HTERT RPE-1 (cell line): ENCODE measurements around the gene IGF2BP1.
"Not testable (repeated sequence)": the region's sequence is repeated elsewhere in the genome, so short reads cannot be mapped to it uniquely, and the experiment has no call there.

Source experiments
- in situ Hi-C: fragments of 300-500 bp; cut with MboI; formaldehyde crosslinking; loops from 4 replicates; pipeline ENCODE4 v1.14.3; 2020; ENCODE audit warnings: low sequenced_read_pairs

IGF2BP1 gene

DNA sequence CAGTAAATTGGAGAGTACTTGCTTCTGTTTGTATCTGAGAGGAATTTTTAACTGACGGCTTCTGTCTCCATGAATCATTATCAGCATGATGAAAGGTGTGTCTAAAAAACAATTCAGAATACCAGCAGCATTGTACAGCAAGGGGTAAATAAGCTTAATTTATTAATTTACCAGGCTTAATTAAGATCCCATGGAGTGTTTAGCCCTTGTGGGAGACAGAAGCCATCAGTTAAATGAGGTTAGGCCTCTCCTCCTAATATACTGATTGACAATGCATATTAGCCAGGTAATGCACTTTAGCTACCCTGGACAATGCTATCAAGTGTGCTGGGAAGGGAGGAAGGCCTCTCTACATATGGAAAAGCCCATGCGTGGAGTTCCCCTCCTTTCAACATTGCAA is 53.4 kb downstream of the IGF2BP1 start:
- in situ Hi-C loops, result no loop called here

DNA sequence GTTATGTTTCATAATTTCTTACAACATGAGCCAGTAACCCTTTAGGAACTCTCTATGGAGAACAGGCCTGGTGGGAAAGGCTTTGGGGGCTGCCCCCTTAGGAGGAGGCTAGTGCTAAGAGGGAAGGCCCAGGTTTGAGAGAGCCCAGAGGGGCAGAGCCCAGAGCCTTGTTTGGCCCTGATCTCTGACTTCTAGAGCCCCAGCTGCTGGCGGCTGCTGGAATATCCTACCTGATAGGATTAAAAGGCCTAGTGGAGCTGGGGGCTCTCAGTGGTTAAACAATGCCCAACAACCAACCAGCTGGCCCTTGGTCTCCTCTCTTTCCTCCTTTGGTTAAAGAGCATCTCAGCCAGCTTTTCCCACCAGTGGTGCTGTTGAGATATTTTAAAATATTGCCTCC is 54.1 kb downstream of the IGF2BP1 start:
- in situ Hi-C loops, result no loop called here

DNA sequence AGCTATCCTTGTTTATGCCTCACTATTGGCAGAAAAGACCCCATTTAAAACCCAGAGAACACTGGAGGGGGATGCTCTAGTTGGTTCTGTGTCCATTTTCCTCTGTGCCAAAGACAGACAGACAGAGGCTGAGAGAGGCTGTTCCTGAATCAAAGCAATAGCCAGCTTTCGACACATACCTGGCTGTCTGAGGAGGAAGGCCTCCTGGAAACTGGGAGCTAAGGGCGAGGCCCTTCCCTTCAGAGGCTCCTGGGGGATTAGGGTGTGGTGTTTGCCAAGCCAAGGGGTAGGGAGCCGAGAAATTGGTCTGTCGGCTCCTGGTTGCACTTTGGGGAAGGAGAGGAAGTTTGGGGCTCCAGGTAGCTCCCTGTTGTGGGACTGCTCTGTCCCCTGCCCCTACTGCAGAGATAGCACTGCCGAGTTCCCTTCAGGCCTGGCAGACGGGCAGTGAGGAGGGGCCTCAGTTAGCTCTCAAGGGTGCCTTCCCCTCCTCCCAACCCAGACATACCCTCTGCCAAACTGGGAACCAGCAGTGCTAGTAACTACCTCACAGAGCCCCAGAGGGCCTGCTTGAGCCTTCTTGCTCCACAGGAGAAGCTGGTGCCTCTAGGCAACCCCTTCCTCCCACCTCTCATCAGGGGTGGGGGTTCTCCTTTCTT is 56.1 kb downstream of the IGF2BP1 start:
- in situ Hi-C loops, result no loop called here

- in situ Hi-C loops, result no loop called here
These were observed 57.3 kb downstream of the IGF2BP1 start for GRCh38 chr17:49054342-49055092.

- in situ Hi-C loops, result no loop called here
These were observed 58.2 kb downstream of the IGF2BP1 start for GRCh38 chr17:49055181-49055927.

DNA sequence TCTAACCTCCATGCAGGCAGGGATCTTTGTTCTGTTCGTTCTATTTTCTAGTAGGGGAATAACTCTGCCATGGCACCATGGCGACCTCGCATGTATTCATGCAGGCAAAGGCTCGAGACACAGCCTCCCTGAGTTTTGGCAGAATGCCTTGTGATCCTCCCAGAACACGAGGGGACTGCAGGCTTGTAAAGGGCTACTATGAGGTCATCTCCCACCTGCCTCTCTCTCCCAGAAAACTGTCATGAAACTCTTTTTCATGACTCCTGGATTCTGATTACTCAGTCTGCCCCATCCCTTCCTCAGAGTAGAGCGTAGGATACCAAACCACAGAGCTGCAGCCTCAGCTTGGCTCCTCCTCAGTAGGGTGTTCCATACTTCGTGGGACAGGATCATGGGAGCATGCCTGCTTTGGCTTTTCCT is 64.3 kb downstream of the IGF2BP1 start:
- in situ Hi-C loops, result no loop called here

GRCh38 chr17:49063652-49064051 is 66.5 kb downstream of the IGF2BP1 start:
- in situ Hi-C loops, result no loop called here

GRCh38 chr17:49067163-49067562 is 70.0 kb downstream of the IGF2BP1 start:
- in situ Hi-C loops, result no loop called here

GRCh38 chr17:49069585-49070273 is 72.5 kb downstream of the IGF2BP1 start:
- in situ Hi-C loops, result no loop called here

DNA sequence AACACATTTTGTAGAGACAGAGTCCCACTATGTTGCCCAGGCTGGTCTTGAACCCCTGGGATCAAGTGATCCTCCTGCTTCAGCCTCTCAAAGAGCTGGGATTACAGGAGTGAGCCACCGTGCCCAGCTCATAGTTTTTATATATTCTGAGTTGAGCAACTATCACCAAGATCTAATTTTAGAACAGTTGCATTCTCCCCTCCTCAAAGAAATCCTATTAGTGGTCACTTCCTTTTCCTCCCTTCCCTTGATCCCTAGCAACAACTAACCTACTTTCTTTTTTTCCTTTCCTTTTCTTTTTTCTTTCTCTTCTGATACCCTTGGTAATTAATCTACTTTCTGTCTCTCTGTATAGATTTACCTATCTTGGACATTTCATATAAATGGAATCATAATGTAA is 73.9 kb downstream of the IGF2BP1 start:
- in situ Hi-C loops, result no loop called here

DNA sequence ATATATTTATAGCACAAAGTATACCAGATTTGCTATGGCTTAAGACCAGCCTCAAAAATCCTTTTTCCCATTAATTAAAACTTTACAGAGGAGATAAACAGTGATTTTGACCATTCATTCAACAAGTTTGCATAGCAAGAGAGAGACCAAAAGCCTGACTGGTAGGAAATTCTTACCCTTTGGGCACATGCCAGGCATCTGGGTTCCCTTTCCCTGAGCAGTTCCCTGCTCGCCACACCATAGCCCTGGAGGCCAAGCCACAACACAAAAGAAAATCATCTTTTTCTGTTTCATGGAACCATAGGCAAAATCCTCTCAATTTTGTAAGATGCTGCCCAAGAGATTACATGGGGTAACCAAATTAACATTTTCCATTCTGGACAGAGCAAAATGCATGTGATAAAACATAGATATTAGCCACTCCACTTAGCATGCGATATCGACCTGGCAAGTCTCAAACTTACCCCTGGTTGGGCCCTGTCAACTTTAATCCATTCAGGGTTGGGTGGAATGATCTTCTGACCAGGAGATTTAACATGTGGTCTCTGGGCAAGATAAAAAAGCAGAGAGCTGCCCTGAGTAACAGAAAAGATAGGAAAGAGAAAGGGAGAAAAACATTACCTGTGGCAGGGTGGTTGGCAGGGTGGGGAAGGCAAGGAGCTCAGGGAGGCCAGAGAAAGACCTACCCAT is 77.8 kb downstream of the IGF2BP1 start:
- in situ Hi-C loops, result no loop called here

- in situ Hi-C loops, result no loop called here
These were observed 79.6 kb downstream of the IGF2BP1 start for GRCh38 chr17:49076573-49077384.

GRCh38 chr17:49078248-49078647 is 81.1 kb downstream of the IGF2BP1 start:
- in situ Hi-C loops, result no loop called here

GRCh38 chr17:49079840-49080663 is 82.9 kb downstream of the IGF2BP1 start:
- in situ Hi-C loops, result no loop called here

DNA sequence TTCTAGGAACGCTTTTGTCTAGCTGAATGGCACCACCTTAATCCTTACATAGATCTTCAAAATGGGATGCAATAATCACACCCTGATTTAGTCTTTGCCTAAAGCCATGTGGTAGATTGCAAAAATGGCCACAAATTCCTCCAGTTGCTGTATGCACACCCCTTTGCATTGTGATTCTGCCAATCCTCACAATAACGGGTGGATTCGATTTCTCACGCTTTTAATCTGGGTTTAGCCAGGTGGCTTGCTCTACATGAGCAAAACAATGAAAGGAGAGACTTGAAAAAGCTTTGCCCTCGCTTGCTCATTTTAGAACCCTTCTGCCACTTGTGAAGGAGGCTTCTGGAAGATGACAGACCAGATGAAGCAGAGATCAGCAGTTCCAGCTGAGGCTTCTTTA is 85.0 kb downstream of the IGF2BP1 start:
- in situ Hi-C loops, result no loop called here

DNA sequence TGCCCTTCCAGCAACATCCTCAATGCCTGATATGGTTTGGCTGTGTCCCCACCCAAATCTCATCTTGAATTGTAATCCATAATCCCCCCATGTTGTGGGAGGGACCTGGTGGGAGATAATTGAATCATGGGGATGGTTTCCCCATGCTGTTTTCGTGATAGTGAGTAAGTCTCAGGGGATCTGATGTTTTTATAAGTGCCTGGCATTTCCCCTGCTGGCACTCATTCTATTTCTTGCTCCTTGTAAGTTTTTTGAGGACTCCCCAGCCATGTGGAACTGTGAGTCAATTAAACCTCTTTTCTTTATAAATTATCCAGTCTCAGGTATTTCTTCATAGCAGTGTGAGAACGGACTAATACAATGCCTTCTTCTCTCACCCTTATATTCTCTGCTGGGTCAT is 87.9 kb downstream of the IGF2BP1 start:
- in situ Hi-C loops, result not testable (repeated sequence)

GRCh38 chr17:49085565-49086315 is 88.6 kb downstream of the IGF2BP1 start:
- in situ Hi-C loops, result no loop called here

GRCh38 chr17:49086316-49086605 is 89.1 kb downstream of the IGF2BP1 start:
- in situ Hi-C loops, result no loop called here

DNA sequence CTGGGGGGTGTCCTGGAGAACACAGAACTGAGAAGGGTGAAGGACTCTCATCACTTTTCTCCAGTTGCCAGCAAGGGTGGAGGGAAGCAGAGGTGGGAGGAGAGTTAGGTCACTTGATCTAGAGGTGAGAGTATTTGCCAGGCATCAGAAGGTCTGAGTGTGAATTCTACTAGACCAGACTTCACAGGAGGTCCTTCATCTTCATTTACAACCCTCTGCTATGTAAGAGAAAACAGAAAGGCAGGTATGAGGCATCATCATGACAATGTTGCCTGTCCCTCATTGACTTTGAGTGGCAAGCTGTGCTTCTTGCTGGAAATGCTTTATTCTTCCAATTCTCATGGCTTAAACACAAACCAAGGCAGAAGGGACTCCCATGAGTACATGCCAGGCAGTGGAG is 89.5 kb downstream of the IGF2BP1 start:
- in situ Hi-C loops, result no loop called here
